ENCODE measurements around the gene CPNE7. TPM values are rescaled to one million over a fixed set of nuclear protein-coding genes. Genes with fewer than 3 reads are reported as not detected.
A peak's percentile ranks its signal among the peaks of the same experiment; 100 is the strongest.

The CPNE7 gene
- total RNA-seq, 3 donors from 2014 or later (not counting 1 experiment from before 2014, with no cell fraction given), result 1.1 to 1.8 (median 1.2) TPM

DNA sequence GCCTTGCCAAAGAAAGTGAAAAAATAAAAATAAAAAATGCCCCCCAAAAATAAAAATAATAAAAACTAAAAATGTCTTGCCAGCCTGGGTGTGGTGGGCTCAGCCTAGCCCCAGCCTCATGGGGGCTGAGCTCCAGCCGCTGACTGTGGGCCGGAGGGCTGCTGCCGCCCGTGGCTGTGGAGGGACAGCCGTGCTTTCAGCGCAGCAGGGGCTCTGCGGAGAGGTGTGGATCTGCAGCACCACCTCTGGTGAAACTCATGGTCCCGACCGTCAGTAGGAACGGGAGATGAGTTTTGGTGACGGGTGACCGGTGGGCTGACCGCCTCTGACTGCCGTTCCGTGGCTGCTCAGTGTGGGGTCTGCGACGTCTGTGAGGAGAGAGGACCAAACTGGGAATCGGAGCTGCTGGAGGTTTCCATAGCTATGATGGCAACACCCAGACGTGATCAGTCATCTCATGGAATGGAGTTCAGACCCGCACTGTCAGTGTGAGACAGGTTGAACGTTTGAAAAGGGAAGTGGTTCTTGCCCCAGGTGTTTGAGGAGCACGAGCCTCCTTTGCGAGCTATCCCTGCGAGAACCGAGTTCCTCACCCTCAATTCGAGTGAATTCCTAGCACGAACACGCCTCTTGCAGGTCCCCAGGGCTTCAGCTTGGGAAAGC, 27.1 kb upstream of the CPNE7 start:
- peaks cover 51% of the 10 kb centered on the region for H3K36me3 ChIP-seq (ENCODE audit: control insufficient read depth, insufficient read depth, low read length)
- Mint-ChIP-seq H3K4me3 (no peak overlapping the region), H3K36me3 (no peaks in the 10 kb centered on the region), H3K27me3 (ENCODE audit: low read depth in 2 of 2) (no peaks in the 10 kb centered on the region), H3K4me1 (no peaks in the 10 kb centered on the region), H3K27ac (no peak overlapping the region), H3K9me3 (no peaks in the 10 kb centered on the region)
- H3K4me3 ChIP-seq (ENCODE audit: low read length), result no peak overlapping the region
- WGBS (ENCODE audit: insufficient coverage), result 86% methylated on average over 28 of the region's 28 CpGs
- H3K27ac ChIP-seq (ENCODE audit: low read length), result no peak overlapping the region
- intact Hi-C loops (cut with micrococcal nuclease), result no loop called here
- no peak for DNase-seq
- ATAC-seq, result no peak
- TF ChIP-seq, protein P1, sequence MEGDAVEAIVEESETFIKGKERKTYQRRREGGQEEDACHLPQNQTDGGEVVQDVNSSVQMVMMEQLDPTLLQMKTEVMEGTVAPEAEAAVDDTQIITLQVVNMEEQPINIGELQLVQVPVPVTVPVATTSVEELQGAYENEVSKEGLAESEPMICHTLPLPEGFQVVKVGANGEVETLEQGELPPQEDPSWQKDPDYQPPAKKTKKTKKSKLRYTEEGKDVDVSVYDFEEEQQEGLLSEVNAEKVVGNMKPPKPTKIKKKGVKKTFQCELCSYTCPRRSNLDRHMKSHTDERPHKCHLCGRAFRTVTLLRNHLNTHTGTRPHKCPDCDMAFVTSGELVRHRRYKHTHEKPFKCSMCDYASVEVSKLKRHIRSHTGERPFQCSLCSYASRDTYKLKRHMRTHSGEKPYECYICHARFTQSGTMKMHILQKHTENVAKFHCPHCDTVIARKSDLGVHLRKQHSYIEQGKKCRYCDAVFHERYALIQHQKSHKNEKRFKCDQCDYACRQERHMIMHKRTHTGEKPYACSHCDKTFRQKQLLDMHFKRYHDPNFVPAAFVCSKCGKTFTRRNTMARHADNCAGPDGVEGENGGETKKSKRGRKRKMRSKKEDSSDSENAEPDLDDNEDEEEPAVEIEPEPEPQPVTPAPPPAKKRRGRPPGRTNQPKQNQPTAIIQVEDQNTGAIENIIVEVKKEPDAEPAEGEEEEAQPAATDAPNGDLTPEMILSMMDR (IDR thresholded peaks at IDR 0.05), result no peak
- no peaks in the 10 kb centered on the region for H3K9me3 ChIP-seq (ENCODE audit: control insufficient read depth, insufficient read depth, low read length)
- H3K4me1 ChIP-seq (ENCODE audit: control insufficient read depth, insufficient read depth, low read length), result no peaks in the 10 kb centered on the region
- H3K27me3 ChIP-seq (ENCODE audit: control insufficient read depth, insufficient read depth, low read length), result no peaks in the 10 kb centered on the region

DNA sequence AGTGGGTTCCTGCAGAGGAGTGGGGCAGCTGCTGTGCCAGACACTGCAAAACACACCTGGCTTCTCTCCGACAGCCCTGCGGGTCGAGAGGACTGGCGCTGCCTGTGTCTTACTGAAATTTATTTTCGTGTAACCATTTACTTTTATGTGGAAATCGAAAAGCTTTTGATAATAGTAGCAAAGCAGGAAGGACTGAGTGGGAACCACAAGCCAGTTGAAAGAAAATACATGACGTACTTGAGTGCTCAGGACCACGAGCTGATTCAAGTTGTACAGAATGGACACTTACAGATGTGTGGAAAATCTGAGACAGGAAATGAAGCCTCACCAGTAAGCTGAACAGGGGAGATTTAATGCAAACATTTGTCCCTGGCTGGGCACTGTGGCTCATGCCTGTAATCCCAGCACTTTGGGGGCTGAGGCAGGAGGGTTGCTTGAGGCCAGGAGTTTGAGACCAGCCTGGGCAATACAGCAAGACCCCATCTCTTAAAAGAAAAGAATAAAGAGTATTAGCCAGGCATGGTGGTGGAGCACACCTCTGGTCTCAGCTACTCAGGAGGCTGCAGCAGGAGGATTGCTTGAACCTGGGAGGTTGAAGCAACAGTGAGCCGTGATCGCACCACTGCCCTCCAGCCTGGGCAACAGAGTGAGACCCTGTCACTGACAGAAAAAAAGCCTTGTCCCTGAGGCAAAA, 26.4 kb upstream of the CPNE7 start:
- H3K4me1 ChIP-seq (ENCODE audit: control insufficient read depth, insufficient read depth, low read length), result no peaks in the 10 kb centered on the region

DNA sequence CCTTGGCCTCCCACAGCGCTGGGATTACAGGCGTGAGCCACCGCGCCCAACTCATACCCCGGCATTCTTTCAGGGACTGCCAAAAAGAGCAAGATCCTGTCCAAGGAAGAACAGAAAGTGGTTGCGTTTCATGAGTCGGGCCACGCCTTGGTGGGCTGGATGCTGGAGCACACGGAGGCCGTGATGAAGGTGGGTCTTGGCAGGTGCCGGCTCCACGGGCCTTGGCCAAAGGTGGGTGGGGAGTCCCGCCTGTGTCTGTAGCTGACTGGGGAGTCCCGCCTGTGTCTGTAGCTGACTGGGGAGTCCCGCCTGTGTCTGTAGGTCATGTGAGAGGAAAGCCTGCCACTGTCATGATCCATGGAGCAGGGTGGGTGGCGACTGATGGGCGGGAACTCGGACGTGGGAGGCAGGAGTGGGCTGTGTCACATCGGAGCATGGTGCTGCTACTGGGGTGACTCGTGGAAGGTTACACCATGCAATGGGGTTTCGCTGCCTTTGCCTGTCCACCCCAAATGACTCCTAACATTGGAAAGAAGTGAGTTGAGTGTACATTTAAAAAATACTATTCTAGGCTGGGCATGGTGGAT, 25.0 kb upstream of the CPNE7 start:
- intact Hi-C loops (cut with micrococcal nuclease), result no loop called here
- H3K4me3 ChIP-seq (ENCODE audit: low read length), result no peak overlapping the region
- H3K27ac ChIP-seq (ENCODE audit: low read length), result no peak overlapping the region
- Mint-ChIP-seq H3K4me1 (no peaks in the 10 kb centered on the region), H3K27me3 (ENCODE audit: low read depth in 2 of 2) (no peaks in the 10 kb centered on the region), H3K9me3 (no peaks in the 10 kb centered on the region), H3K36me3 (no peaks in the 10 kb centered on the region), H3K4me3 (no peak overlapping the region), H3K27ac (no peak overlapping the region)
- no peaks in the 10 kb centered on the region for H3K9me3 ChIP-seq (ENCODE audit: control insufficient read depth, insufficient read depth, low read length)
- H3K4me1 ChIP-seq (ENCODE audit: control insufficient read depth, insufficient read depth, low read length), result no peaks in the 10 kb centered on the region
- peaks cover 55% of the 10 kb centered on the region for H3K36me3 ChIP-seq (ENCODE audit: control insufficient read depth, insufficient read depth, low read length)
- DNase-seq, result no peak
- TF ChIP-seq, protein P1 (IDR thresholded peaks at IDR 0.05), result no peak
- 96% methylated on average over 21 of the region's 22 CpGs for WGBS (ENCODE audit: insufficient coverage)
- ATAC-seq, result no peak
- no peaks in the 10 kb centered on the region for H3K27me3 ChIP-seq (ENCODE audit: control insufficient read depth, insufficient read depth, low read length)

More for the DNA sequence above, 26.4 kb upstream of the CPNE7 start:
- 57% methylated on average over 10 of the region's 10 CpGs for WGBS (ENCODE audit: insufficient coverage)
- H3K36me3 ChIP-seq (ENCODE audit: control insufficient read depth, insufficient read depth, low read length), result peaks cover 54% of the 10 kb centered on the region
- DNase-seq (peak in 1 of 2 donors; percentile 66), ATAC-seq (no peak)
- H3K4me3 Mint-ChIP-seq, result no peak overlapping the region
- H3K27me3 Mint-ChIP-seq (ENCODE audit: low read depth in 2 of 2), result no peaks in the 10 kb centered on the region
- TF ChIP-seq, protein P1 (IDR thresholded peaks at IDR 0.05), result no peak
- intact Hi-C loops (cut with micrococcal nuclease), result no loop called here
- H3K4me3 ChIP-seq (ENCODE audit: low read length), result no peak overlapping the region
- no peaks in the 10 kb centered on the region for H3K9me3 Mint-ChIP-seq
- no peak overlapping the region for H3K27ac ChIP-seq (ENCODE audit: low read length)
- H3K4me1 Mint-ChIP-seq, result no peaks in the 10 kb centered on the region
- no peaks in the 10 kb centered on the region for H3K9me3 ChIP-seq (ENCODE audit: control insufficient read depth, insufficient read depth, low read length)
- H3K36me3 Mint-ChIP-seq, result no peaks in the 10 kb centered on the region
- H3K27ac Mint-ChIP-seq, result no peak overlapping the region
- no peaks in the 10 kb centered on the region for H3K27me3 ChIP-seq (ENCODE audit: control insufficient read depth, insufficient read depth, low read length)

All from natural killer cell (primary cell).